K562 (cell line): ENCODE data around the gene DIPK1B. TPM values are rescaled to one million over a fixed set of nuclear protein-coding genes. Genes with fewer than 3 reads are reported as not detected.

Source experiments
- ELF1 ChIP-seq: fragments of 200-800 bp; sonication (Bioruptor generic); IDR thresholded peaks from 2 replicates; pipeline ENCODE4 v1.6.1; 2016; ENCODE audit warnings: missing genetic modification characterization, missing compliant biosample characterization
- ILK ChIP-seq: fragments of 450-650 bp; IDR thresholded peaks from 2 replicates; pipeline ENCODE4 v1.6.1; 2016; ENCODE audit warnings: missing genetic modification characterization, low read depth, mild to moderate bottlenecking, missing compliant biosample characterization, moderate library complexity, borderline replicate concordance
- NFXL1 ChIP-seq: fragments of 450-650 bp; formaldehyde crosslinking; IDR thresholded peaks from 2 replicates; pipeline ENCODE4 v1.4.0; 2021; ENCODE audit warnings: mild to moderate bottlenecking
- NUFIP1 ChIP-seq: fragments of 450-650 bp; IDR thresholded peaks from 2 replicates; pipeline ENCODE4 v1.6.1; 2018; ENCODE audit not compliant: partially characterized antibody
- XRCC5 ChIP-seq: fragments of 200-400 bp; formaldehyde crosslinking; IDR thresholded peaks from 2 replicates; pipeline ENCODE4 v1.6.1; 2017; ENCODE audit warnings: low read depth, mild to moderate bottlenecking, low read length
- ZSCAN29 ChIP-seq: fragments of 450-650 bp; IDR thresholded peaks from 2 replicates; pipeline ENCODE4 v1.6.1; 2017
- polyA plus RNA-seq, 8 experiments: library from polyadenylated mRNA; depleted of rRNA in 4 of 8; stranded (reverse) in 5 of 8; unstranded in 3 of 8; fragments of >200 nt; fragmentation: Nextera tagmentation in 2 of 8; fragmentation: Illumina TruSeq in 1 of 8; extraction: Ambion mirVana in 2 of 8; extraction: Trizol in 1 of 8; gene quantifications; 2 replicates each; pipeline versions ENCODE4 v1.2.1 to v1.2.3, GENCODE V29; 2011 to 2014; ENCODE audit warnings: inconsistent platforms in 1 of 8, missing spikeins in 1 of 8
- total RNA-seq, 7 experiments: library from RNA; depleted of rRNA in 6 of 7; stranded (reverse); fragments of >200 nt in 6 of 7; fragmentation: Illumina TruSeq in 2 of 7; extraction: Trizol in 2 of 7; gene quantifications; 2 replicates each; pipeline versions ENCODE4 v1.2.1 to v1.2.3, GENCODE V29; 2011 to 2021; ENCODE audit warnings: low replicate concordance in 1 of 7
- TF ChIP-seq, protein P1 (sequence below), 2 experiments: fragments of 450-650 bp; formaldehyde crosslinking in 1 of 2; IDR thresholded peaks; 2 replicates each; pipeline versions ENCODE4 v1.4.0 to v1.6.1; 2014 to 2020; ENCODE audit warnings: mild to moderate bottlenecking in 2 of 2, borderline replicate concordance in 1 of 2, low read depth in 1 of 2
- TF ChIP-seq, protein P2 (sequence below): fragments of 250-450 bp; sonication (Bioruptor Pico); IDR thresholded peaks from 2 replicates; pipeline ENCODE4 v1.9.0; 2021; ENCODE audit warnings: mild to moderate bottlenecking
- TF ChIP-seq, protein P3 (sequence below): sonication (generic); formaldehyde crosslinking; IDR thresholded peaks from 2 replicates; pipeline ENCODE4 v1.8.0; 2022; ENCODE audit warnings: mild to moderate bottlenecking, missing genetic modification reagents
- TF ChIP-seq, protein P4 (sequence below): sonication (generic); IDR thresholded peaks from 2 replicates; pipeline ENCODE4 v1.6.1; 2016

Gene DIPK1B
- total and polyA plus RNA-seq, 9 of the 15 experiments (the other 6 are each of a cell fraction or from before 2014, with no cell fraction given), result 0.08 to 22.3 (median 5.9) TPM

DNA sequence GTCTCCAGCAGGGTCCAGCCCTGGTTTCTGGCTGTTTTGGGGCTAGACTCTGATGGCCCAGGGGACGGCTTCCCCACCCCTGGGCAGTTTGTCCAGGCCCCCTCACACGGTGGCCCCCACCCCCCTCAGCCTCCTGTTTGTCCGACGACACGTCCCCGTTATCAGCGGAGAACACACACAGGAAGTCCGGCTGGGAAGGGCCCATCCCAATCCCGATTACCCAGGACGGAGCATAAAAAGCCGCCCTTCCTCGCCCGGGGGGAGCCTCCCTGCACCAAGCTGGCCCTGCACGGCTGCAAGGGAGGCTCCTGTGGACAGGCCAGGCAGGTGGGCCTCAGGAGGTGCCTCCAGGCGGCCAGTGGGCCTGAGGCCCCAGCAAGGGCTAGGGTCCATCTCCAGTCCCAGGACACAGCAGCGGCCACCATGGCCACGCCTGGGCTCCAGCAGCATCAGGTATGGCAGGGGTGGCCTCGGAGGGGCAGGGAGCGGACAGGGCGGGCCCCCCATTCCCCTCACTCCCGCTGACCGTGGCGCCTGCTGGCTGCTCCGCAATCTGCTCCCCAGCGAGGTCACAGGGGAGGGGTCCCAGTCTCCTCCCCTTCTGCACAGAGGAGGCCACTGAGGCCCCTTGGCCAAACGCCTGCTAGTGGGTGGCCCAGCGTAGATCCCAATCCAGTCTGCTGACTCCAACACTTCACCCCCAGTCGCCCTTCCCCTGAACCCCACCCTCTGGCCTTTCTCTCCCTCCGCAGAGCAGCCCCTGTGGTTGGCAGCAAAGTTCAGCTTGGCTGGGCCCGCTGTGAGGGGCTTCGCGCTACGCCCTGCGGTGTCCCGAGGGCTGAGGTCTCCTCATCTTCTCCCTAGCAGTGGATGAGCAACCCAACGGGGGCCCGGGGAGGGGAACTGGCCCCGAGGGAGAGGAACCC, 49.5 kb upstream of the DIPK1B start, which contains the start of gene EGFL7 (continued):
- TF ChIP-seq, protein P1, sequence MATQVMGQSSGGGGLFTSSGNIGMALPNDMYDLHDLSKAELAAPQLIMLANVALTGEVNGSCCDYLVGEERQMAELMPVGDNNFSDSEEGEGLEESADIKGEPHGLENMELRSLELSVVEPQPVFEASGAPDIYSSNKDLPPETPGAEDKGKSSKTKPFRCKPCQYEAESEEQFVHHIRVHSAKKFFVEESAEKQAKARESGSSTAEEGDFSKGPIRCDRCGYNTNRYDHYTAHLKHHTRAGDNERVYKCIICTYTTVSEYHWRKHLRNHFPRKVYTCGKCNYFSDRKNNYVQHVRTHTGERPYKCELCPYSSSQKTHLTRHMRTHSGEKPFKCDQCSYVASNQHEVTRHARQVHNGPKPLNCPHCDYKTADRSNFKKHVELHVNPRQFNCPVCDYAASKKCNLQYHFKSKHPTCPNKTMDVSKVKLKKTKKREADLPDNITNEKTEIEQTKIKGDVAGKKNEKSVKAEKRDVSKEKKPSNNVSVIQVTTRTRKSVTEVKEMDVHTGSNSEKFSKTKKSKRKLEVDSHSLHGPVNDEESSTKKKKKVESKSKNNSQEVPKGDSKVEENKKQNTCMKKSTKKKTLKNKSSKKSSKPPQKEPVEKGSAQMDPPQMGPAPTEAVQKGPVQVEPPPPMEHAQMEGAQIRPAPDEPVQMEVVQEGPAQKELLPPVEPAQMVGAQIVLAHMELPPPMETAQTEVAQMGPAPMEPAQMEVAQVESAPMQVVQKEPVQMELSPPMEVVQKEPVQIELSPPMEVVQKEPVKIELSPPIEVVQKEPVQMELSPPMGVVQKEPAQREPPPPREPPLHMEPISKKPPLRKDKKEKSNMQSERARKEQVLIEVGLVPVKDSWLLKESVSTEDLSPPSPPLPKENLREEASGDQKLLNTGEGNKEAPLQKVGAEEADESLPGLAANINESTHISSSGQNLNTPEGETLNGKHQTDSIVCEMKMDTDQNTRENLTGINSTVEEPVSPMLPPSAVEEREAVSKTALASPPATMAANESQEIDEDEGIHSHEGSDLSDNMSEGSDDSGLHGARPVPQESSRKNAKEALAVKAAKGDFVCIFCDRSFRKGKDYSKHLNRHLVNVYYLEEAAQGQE (IDR thresholded peaks at IDR 0.05; ENCODE audit: borderline replicate concordance), result no peak
- TF ChIP-seq, protein P1 (CRISPR knock-in tag; IDR thresholded peaks at IDR 0.05; ENCODE audit: low read depth), result no peak
- TF ChIP-seq ELF1 (tag), result peak; percentile 58; the same call in 1 of the 2 replicates
- TF ChIP-seq, protein P2, sequence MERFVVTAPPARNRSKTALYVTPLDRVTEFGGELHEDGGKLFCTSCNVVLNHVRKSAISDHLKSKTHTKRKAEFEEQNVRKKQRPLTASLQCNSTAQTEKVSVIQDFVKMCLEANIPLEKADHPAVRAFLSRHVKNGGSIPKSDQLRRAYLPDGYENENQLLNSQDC (CRISPR knock-in tag), result no peak
- TF ChIP-seq XRCC5, result no peak
- no peak for TF ChIP-seq ILK
- TF ChIP-seq, protein P3, sequence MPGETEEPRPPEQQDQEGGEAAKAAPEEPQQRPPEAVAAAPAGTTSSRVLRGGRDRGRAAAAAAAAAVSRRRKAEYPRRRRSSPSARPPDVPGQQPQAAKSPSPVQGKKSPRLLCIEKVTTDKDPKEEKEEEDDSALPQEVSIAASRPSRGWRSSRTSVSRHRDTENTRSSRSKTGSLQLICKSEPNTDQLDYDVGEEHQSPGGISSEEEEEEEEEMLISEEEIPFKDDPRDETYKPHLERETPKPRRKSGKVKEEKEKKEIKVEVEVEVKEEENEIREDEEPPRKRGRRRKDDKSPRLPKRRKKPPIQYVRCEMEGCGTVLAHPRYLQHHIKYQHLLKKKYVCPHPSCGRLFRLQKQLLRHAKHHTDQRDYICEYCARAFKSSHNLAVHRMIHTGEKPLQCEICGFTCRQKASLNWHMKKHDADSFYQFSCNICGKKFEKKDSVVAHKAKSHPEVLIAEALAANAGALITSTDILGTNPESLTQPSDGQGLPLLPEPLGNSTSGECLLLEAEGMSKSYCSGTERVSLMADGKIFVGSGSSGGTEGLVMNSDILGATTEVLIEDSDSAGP (CRISPR knock-in tag), result no peak
- TF ChIP-seq, protein P4, sequence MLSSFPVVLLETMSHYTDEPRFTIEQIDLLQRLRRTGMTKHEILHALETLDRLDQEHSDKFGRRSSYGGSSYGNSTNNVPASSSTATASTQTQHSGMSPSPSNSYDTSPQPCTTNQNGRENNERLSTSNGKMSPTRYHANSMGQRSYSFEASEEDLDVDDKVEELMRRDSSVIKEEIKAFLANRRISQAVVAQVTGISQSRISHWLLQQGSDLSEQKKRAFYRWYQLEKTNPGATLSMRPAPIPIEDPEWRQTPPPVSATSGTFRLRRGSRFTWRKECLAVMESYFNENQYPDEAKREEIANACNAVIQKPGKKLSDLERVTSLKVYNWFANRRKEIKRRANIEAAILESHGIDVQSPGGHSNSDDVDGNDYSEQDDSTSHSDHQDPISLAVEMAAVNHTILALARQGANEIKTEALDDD, result no peak
- TF ChIP-seq NUFIP1, result no peak
- TF ChIP-seq ZSCAN29, result no peak
- no peak for TF ChIP-seq NFXL1
